GM21825 (cell line): ENCODE data around the gene CD164L2.

Experiments used
- ATAC-seq: cut with Tn5 transposase; IDR thresholded peaks from one replicate; pipeline ENCODE4 v1.9.1; 2021; ENCODE audit warnings: mild to moderate bottlenecking, moderate library complexity; ENCODE audit not compliant: unreplicated experiment

Gene CD164L2

GRCh38 chr1:27365372-27366112 lies 17.6 kb downstream of the CD164L2 start:
- ATAC-seq: peak; percentile 35

DNA sequence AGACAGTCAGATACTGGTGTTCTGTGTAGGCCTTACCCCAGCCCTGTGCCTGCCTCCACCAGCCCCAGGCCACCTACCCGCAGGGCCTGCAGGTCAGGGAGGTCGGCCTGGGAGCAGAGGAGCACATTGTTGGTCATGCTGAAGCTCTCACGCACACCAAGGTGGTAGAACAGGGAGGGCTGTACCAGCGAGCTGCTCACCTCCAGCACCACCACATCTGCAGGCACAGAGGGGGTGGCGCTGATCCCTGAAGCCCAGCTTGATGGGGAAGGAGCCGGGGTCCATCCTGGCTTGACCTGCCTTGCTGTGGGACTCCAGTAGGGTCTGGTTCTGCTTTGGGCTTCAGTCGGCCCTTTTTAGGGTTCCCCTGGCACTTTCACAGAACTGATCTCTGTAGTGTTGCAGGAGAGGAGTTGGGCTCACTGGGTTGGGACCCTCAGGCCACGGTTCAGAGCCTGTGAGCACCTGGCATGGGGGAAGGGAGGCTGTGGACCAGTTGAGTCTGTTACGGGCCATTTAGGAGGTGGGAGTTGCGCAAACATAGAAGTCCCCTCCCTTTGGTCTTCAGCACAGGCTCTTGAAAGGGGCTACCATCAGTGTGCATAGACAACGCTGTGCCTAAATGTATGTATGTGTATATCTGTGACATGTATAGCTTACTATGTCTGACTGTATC lies 18.3 kb downstream of the CD164L2 start:
- ATAC-seq: no peak

DNA sequence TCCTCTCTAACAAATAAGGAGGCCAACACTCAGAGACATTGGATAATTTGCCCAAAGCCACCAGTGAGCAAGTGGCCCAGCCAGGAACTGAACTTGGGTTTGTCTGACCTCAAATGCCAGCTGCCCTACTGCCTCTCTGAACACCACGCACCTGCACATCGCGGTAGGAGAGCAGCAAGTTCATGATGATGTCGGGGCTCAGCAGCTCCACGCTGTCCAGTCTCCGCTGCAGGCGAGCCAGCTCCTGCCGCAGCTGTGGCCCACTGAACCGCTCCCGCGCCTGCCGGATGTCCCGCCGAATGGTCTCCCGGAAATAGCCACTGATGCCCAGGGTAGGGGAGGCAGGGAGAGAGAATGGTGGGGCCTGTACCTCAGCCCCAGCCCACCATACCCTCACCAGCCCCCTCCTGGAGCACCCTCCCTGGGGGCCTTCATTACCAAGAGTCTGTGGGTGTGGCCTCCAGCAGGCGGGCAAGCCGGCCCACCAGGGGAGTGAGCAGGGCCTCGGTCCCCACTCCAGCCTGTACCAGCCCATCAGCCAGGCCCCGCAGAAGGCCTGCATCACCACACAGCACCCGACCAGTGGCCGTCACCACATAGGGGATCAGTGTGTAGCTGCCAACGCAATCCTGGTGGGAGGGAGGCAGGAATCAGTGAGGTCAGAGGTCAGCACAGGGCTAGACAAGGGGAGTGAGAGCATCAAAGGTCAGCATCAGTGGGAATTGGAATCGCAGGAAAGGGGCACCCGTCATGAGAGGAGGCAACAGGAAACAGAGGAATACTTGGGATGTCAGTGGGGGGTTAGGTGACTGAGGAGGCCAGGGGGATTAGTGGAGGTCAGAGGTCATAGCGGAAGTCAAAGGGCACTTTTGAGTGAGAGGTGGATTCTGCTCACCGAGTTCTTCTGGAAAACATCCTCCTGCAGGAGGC lies 19.1 kb downstream of the CD164L2 start:
- ATAC-seq: no peak

- ATAC-seq: no peak
Measured at GRCh38 chr1:27361553-27361952, 21.6 kb downstream of the CD164L2 start.

GRCh38 chr1:27361044-27361402 lies 22.1 kb downstream of the CD164L2 start:
- no peak for ATAC-seq

- ATAC-seq: no peak
Measured at GRCh38 chr1:27360159-27361043, 22.7 kb downstream of the CD164L2 start.

GRCh38 chr1:27359822-27360158 lies 23.3 kb downstream of the CD164L2 start:
- no peak for ATAC-seq

GRCh38 chr1:27358928-27359313 lies 24.2 kb downstream of the CD164L2 start:
- ATAC-seq: no peak

DNA sequence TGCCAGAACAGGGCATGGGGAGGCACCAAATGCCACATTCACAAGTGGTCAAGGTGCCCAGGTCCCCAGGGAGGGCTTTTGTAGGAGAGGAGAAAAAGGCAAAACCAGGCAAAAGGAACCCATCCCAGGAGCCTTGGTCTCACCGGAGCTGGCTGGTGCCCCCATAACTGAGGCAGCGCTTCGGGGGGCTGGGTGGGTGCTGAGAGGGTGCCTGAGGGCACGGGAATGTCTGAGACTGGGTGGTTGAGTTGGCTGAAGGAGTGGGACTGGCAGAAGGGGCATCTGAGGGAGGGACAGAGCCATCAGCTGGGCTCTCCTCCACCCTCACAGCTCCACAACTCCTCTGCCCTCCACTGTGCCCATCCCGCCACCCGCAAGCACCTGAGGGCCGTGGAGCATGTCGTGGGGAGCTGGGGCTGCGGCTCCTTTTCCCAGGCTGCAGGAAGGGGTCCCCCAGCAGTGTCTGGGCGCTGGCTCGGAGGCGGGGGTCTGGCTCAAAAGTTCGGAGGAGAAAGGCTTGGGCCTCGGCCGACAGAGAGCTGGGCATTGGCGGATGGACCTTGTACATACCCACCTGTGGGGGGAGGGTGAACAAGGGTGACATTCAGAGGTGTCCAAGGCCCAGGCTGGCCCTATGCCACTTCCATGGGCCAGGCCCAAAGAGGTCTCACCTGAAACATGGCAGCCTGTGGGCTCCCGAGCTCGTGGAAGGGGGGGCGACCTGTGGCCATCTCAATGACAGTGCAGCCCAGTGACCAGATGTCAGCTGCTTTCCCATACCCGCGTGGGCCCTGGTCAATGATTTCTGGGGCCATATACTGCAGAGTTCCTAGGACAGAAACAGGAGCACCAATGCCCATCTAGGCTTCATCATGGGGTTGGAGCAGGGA lies 24.9 kb downstream of the CD164L2 start:
- ATAC-seq: no peak

DNA sequence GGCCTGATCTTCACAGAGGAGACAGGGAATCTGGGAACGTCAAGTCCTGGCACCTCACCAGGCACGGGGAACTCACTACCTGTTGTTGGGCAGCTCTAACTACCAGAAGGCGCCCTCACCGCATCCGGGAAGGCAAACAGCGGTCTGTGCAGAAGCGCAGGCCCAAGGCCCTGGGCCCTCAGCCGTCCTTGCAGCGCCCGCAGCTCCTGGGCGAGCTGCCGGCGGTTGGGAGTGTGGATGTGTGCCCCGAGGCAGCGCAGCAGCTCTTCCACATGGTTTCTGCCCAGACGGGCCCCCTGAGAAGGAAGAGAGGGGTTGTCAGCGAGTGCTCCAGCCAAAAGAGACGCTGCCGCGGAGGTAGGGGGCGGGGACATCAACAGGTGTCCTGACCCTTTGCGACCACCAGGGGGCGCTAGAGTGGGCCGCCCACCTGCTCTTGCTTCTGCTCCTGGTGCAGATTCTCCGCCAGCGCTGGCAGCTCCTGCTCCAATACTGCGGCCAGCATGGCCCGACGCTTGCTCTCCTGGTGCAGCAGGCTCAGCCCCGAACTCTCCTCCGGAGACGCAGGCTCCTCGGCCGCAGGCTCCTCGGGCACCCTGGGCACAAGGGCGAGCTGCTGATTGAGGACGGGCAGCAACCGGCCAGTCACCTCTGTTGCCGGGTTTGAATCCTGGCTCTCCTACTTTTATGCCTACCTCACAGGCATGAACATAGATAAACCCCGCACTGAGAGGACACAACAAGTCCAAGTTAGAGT lies 25.7 kb downstream of the CD164L2 start:
- ATAC-seq: peak; percentile 39

- no peak for ATAC-seq
Measured at GRCh38 chr1:27356619-27357280, 26.4 kb downstream of the CD164L2 start.

- ATAC-seq: no peak
Measured at GRCh38 chr1:27356277-27356618, 26.9 kb downstream of the CD164L2 start.

GRCh38 chr1:27355683-27356082 lies 27.4 kb downstream of the CD164L2 start:
- ATAC-seq: no peak

DNA sequence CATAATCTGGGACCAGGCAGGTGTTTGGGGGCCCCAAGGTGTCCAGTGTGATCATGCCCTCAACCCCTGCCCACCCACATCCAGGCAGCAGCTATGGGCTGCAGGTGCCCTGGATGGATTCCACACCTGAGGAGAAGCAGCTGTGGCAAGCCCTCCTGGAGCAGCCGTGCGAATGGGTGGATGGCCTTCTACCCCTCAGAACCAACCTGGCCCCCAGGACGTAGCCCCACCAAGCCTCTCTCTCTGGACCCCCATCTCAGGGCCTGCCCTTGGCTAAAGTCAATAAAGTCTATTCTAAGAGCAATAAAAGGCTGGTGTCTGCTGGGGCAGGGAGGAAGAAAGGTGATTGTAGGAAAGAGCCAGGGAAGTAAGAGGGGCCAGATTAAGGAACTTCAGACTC lies 29.5 kb downstream of the CD164L2 start:
- ATAC-seq: no peak

DNA sequence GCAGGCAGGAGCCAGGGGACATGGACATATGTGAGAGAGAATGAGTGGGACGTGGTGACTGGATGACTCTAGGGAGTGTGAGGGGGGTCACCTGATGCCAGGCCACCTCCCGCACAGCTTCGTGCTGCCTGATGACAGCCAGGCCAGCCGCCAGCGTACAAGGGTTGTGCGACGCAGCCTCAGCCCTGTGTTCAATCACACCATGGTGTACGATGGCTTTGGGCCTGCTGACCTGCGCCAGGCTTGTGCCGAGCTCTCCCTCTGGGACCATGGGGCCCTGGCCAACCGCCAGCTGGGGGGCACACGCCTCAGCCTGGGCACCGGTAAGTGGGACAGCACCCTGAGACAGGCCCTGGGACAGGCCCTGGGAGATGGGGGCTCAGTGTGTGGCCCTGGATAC lies 30.0 kb downstream of the CD164L2 start:
- ATAC-seq: no peak

DNA sequence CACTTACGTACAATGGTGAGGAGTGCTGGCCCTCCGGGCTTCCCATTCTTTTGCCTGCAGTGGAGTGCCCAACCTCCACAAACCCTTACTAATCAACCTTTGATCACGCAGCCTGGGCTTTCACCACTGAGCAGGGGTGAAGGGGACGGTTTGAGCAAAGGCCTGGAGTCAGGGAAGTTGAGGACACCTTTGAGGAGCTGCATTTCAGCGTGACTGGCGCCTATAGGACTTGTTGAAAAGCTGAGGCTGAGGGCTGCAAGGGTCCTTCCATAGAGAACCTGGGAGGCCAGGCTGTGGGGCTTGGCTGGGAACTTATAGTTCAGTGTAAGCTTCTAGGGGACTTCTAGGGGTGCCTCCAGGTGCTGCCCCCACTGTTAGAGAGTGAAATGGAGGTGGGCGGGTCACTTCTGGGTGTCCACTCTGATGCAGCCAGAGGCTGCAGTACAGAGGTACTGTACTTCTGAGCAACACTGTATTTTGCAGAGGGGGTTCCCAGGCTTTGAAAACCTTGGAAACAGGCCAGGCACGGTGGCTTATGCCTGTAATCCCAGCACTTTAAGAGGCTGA lies 31.5 kb downstream of the CD164L2 start:
- ATAC-seq: no peak

DNA sequence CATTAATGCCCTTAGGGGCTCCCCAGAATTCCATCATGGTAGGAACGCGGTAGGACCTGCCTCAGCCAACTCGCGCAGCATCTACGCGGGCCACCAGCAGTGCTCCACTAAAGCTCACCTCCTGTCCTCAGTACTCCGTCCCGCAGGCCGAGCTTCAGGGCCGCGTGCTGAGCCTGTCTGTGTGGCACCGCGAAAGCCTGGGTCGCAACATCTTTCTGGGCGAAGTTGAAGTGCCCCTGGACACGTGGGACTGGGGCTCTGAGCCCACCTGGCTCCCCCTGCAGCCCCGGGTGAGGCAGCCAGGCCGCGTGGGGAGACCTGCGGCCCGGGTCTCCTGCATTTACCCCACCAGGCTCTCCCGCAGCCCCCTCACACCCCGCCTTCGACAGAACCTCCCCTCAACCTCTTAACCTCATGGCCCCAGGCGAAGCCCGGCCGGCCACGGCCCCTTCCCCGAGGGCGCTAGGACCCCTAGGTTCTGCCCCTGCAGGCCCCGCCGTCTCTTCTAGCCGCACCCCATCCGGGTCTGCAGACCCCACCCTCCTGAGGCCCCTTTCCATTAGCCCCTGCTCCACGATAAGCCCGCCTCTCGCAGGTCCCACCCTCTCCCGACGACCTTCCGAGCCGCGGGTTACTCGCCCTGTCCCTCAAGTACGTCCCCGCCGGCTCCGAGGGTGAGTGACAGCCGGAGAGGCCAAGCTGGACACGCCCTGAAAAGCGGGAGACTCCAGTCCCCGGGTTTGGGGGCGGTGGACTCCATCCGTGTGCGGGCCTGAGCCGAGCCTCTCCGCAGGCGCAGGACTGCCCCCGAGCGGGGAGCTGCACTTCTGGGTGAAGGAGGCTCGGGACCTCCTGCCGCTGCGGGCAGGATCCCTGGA lies 32.2 kb downstream of the CD164L2 start:
- no peak for ATAC-seq
